Suprapubic skin (tissue), 3 donors: Measurements from ENCODE around the gene GLUD2.

ENCODE experiments used
- POLR2A ChIP-seq, 2 donors: fragments of 450-650 bp; IDR thresholded peaks; one replicate each; pipeline ENCODE4 v1.6.1; 2017; ENCODE audit warnings: antibody characterized with exemption in 2 of 2, mild to moderate bottlenecking in 2 of 2, moderate library complexity in 2 of 2
- TF ChIP-seq, protein P1 (sequence below), 2 donors: fragments of 200-600 bp in 1 of 2; fragments of 450-650 bp in 1 of 2; sonication (generic) in 1 of 2; IDR thresholded peaks; one replicate each; pipeline ENCODE4 v1.5.1; 2016 to 2019; ENCODE audit warnings: antibody characterized with exemption in 2 of 2, mild to moderate bottlenecking in 1 of 2, moderate library complexity in 1 of 2

DNA sequence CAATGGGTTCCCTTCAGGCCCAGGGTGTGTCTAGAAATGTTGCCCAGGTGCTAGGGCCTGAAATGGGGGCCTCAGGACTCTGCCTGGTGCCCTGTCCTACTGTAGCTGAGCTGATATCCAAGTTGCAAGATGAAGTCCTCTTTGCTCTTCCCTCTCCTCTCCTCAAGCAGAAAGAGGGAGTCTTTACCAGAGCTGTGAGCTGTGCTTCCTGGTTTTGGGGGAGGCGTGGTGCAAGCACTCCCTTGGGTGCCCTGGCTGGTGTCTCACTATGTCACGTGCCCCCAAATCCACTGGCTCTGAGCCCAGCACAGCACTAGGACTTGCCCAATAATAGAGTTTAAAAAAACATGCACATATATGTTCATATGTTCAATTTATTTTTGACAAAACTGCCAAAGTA lies 32.6 kb upstream of the GLUD2 start:
- TF ChIP-seq, protein P1, sequence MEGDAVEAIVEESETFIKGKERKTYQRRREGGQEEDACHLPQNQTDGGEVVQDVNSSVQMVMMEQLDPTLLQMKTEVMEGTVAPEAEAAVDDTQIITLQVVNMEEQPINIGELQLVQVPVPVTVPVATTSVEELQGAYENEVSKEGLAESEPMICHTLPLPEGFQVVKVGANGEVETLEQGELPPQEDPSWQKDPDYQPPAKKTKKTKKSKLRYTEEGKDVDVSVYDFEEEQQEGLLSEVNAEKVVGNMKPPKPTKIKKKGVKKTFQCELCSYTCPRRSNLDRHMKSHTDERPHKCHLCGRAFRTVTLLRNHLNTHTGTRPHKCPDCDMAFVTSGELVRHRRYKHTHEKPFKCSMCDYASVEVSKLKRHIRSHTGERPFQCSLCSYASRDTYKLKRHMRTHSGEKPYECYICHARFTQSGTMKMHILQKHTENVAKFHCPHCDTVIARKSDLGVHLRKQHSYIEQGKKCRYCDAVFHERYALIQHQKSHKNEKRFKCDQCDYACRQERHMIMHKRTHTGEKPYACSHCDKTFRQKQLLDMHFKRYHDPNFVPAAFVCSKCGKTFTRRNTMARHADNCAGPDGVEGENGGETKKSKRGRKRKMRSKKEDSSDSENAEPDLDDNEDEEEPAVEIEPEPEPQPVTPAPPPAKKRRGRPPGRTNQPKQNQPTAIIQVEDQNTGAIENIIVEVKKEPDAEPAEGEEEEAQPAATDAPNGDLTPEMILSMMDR (IDR thresholded peaks at IDR 0.05) = no peak
- TF ChIP-seq POLR2A (IDR thresholded peaks at IDR 0.05) = no peak
